ENCODE data around the gene C16orf96. TPM values are rescaled to one million over a fixed set of nuclear protein-coding genes. Genes with fewer than 3 reads are reported as not detected.

Gene C16orf96
- total RNA-seq, 1 experiment from 2014 or later: 1.4 TPM

DNA sequence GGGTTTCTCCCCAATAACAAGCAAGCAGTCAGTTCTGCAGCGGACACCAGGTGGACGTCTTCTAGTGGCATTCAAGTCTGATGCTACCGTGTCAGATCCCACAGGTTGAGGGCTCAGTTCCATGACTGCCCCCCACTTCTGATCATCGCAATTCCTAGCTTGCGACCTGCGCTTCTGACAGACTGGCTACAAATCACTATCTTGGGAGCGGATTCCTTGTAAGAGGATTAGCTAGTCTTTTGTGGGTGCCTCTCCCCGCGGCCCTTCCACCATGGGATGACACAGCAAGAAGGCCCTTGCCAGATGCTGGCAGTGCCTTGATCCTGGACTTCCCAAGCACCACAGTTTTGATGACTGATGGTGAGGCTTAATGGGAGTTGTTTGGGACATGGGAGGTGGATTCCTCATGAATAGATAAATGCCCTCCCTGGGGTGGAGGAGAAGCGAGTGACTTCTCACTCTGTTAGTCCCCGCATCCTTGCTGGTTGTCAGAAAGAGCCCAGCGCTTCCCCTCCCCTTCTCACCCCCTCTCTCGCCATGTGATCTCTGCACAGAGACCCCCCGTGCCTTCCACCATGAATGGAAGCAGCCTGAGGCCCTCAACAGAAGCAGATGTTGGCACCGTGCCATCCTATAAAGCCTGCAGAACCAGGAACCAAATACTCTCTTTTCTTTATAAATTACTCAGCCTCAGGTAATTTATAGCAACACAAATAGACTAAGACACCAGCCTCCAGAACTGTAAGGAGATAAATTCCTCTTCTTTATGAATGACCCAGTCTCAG is 36.7 kb upstream of the C16orf96 start:
- TF ChIP-seq, protein P1, sequence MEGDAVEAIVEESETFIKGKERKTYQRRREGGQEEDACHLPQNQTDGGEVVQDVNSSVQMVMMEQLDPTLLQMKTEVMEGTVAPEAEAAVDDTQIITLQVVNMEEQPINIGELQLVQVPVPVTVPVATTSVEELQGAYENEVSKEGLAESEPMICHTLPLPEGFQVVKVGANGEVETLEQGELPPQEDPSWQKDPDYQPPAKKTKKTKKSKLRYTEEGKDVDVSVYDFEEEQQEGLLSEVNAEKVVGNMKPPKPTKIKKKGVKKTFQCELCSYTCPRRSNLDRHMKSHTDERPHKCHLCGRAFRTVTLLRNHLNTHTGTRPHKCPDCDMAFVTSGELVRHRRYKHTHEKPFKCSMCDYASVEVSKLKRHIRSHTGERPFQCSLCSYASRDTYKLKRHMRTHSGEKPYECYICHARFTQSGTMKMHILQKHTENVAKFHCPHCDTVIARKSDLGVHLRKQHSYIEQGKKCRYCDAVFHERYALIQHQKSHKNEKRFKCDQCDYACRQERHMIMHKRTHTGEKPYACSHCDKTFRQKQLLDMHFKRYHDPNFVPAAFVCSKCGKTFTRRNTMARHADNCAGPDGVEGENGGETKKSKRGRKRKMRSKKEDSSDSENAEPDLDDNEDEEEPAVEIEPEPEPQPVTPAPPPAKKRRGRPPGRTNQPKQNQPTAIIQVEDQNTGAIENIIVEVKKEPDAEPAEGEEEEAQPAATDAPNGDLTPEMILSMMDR (conservative IDR thresholded peaks at IDR 0.05): no peak
- Histone ChIP-seq H3K27me3 (ENCODE audit: insufficient read depth, low read length) (no peaks in the 10 kb centered on the region), H3K23me2 (ENCODE audit: insufficient read length, low read depth, low read length, poor library complexity, severe bottlenecking) (no peaks in the 10 kb centered on the region), H3K56ac (ENCODE audit: insufficient read length, low read depth, low read length) (no peak overlapping the region), H4K91ac (ENCODE audit: insufficient read length, low read depth, low read length) (no peak overlapping the region), H4K8ac (replicated peaks; ENCODE audit: insufficient read length, low read depth, low read length) (no peak overlapping the region), H3K9ac (ENCODE audit: extremely low read depth, insufficient read length, low read length) (no peak overlapping the region), H2BK15ac (ENCODE audit: low read depth, low read length) (no peak overlapping the region), H3K79me1 (ENCODE audit: insufficient read depth, low read depth, low read length, poor library complexity, severe bottlenecking) (no peaks in the 10 kb centered on the region), H4K5ac (ENCODE audit: insufficient read length, low read depth, low read length) (no peak overlapping the region), H3K9me3 (ENCODE audit: control insufficient read depth, low read depth, low read length) (no peaks in the 10 kb centered on the region), H3K4me1 (ENCODE audit: insufficient read depth, low read length) (0 out of 2 replicates have a peak, but pooled peaks cover 3% of the 10 kb centered on the region), H2BK120ac (ENCODE audit: low read depth, low read length, poor library complexity, severe bottlenecking) (no peak overlapping the region), H3K79me2 (ENCODE audit: insufficient read depth, low read length) (0 out of 2 replicates have a peak, but pooled peaks cover 2% of the 10 kb centered on the region), H2BK12ac (ENCODE audit: insufficient read length, low read depth, low read length) (no peak overlapping the region), H2AK5ac (ENCODE audit: insufficient read length, low read length) (no peak overlapping the region), H3K27ac (ENCODE audit: insufficient read length, low read depth, low read length) (no peak overlapping the region), H2AFZ (ENCODE audit: low read length) (no peak overlapping the region), H2BK20ac (ENCODE audit: low read depth, low read length, poor library complexity, severe bottlenecking) (no peak overlapping the region), H3T11ph (ENCODE audit: low read length) (no peak overlapping the region), H3K4me2 (ENCODE audit: insufficient read depth, insufficient read length, low read length) (no peak overlapping the region), H3K14ac (ENCODE audit: insufficient read depth, low read length) (no peak overlapping the region; the same call in 1 of the 2 replicates), H4K20me1 (ENCODE audit: control insufficient read depth, insufficient read depth, insufficient read length) (no peaks in the 10 kb centered on the region), H3K4ac (ENCODE audit: low read depth, low read length) (no peak overlapping the region), H3K23ac (ENCODE audit: insufficient read length, low read depth, low read length) (no peak overlapping the region), H3K18ac (ENCODE audit: insufficient read length, low read depth, low read length) (no peak overlapping the region), H2BK5ac (ENCODE audit: insufficient read length, low read length) (no peak overlapping the region)
- no peak for DNase-seq
- Mint-ChIP-seq H3K4me1 (peaks cover 33 to 56% of the 10 kb centered on the region in 2 experiments), H3K36me3 (ENCODE audit: insufficient read depth in 1 of 3, low read depth in 3 of 3) (peaks cover 0 to 4% (median 0%) of the 10 kb centered on the region in 3 experiments; a peak in 3 of 7 replicates), H3K9me3 (no peaks in the 10 kb centered on the region), H3K4me3 (no peak overlapping the region), H3K27me3 (ENCODE audit: low read depth) (peaks cover 2% of the 10 kb centered on the region; the same call in 1 of the 2 replicates), H3K27ac (peak overlapping the region; percentile 14 to 66 (median 54); a peak in 4 of 7 replicates)
- no CpG with 5 or more reads among the region's 15 CpGs for whole genome bisulfite sequencing (ENCODE audit: extremely low coverage, insufficient read length, low lambda C conversion rate)
